ENCODE measurements around the gene C20orf141. TPM values are rescaled to one million over a fixed set of nuclear protein-coding genes. Genes with fewer than 3 reads are reported as not detected.

C20orf141 gene
- total and polyA plus RNA-seq, 2 experiments from 2014 or later, result not detected

- Histone ChIP-seq H3K36me3 (no peaks in the 10 kb centered on the region), H3K9me3 (ENCODE audit: low read depth) (no peaks in the 10 kb centered on the region), H3K27me3 (no peaks in the 10 kb centered on the region), H3K4me3 (no peak overlapping the region), H3K27ac (no peak overlapping the region), H3K4me1 (ENCODE audit: low read depth) (no peaks in the 10 kb centered on the region)
- DNase-seq (ENCODE audit: low read depth in 1 of 2, low spot score in 1 of 2), result peak in 1 of 2 donors; percentile 67
- TF ChIP-seq, protein P1, sequence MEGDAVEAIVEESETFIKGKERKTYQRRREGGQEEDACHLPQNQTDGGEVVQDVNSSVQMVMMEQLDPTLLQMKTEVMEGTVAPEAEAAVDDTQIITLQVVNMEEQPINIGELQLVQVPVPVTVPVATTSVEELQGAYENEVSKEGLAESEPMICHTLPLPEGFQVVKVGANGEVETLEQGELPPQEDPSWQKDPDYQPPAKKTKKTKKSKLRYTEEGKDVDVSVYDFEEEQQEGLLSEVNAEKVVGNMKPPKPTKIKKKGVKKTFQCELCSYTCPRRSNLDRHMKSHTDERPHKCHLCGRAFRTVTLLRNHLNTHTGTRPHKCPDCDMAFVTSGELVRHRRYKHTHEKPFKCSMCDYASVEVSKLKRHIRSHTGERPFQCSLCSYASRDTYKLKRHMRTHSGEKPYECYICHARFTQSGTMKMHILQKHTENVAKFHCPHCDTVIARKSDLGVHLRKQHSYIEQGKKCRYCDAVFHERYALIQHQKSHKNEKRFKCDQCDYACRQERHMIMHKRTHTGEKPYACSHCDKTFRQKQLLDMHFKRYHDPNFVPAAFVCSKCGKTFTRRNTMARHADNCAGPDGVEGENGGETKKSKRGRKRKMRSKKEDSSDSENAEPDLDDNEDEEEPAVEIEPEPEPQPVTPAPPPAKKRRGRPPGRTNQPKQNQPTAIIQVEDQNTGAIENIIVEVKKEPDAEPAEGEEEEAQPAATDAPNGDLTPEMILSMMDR (IDR thresholded peaks at IDR 0.05; ENCODE audit: low read depth, low read length), result no peak
Observed at GRCh38 chr20:2859330-2860121, 44.7 kb downstream of the C20orf141 start.

DNA sequence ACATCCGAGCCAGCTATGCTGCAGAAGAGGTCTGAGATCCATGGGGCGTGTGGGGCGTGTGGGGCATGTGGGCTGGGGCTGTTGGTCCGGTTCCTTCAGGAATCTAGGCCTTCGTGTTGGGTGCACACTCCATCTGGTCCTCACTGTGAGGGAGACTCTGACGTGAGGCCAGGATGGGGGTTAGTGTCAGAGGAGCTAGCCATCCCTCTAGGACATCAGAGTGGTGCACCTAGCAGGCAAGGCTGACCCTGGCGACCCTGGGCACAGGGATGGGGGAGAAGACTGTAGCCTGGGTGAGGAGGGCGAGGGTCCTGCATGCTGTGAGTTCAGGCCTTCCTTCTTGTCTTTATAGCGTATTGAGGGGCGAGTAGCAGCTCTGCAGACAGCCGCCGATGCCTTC lies 49.8 kb downstream of the C20orf141 start:
- TF ChIP-seq, protein P1 (IDR thresholded peaks at IDR 0.05; ENCODE audit: low read depth, low read length), result no peak
- Histone ChIP-seq H3K4me1 (ENCODE audit: low read depth) (no peaks in the 10 kb centered on the region), H3K36me3 (no peaks in the 10 kb centered on the region), H3K9me3 (ENCODE audit: low read depth) (no peaks in the 10 kb centered on the region), H3K4me3 (no peak overlapping the region), H3K27me3 (no peaks in the 10 kb centered on the region), H3K27ac (no peak overlapping the region)
- DNase-seq (ENCODE audit: low read depth in 1 of 2, low spot score in 1 of 2), result no peak

GRCh38 chr20:2865101-2865500 lies 50.3 kb downstream of the C20orf141 start:
- H3K9me3 ChIP-seq (ENCODE audit: low read depth), result no peaks in the 10 kb centered on the region
- DNase-seq (ENCODE audit: low read depth in 1 of 2, low spot score in 1 of 2), result no peak
- no peaks in the 10 kb centered on the region for H3K36me3 ChIP-seq
- H3K27ac ChIP-seq, result no peak overlapping the region
- no peaks in the 10 kb centered on the region for H3K4me1 ChIP-seq (ENCODE audit: low read depth)
- H3K4me3 ChIP-seq, result no peak overlapping the region
- TF ChIP-seq, protein P1 (IDR thresholded peaks at IDR 0.05; ENCODE audit: low read depth, low read length), result no peak
- no peaks in the 10 kb centered on the region for H3K27me3 ChIP-seq

Other genes with a start within 250 kb of the C20orf141 start
- 109 and 140 TPM in 2 replicates for gene NOP56, start 162.4 kb upstream of the C20orf141 start, total RNA-seq
- 262 and 285 TPM in 2 replicates for gene NOP56, start 162.4 kb upstream of the C20orf141 start, polyA plus RNA-seq
- gene IDH3B, start 150.8 kb upstream of the C20orf141 start, total RNA-seq, result 216 and 266 TPM in 2 replicates
- gene IDH3B, start 150.8 kb upstream of the C20orf141 start, polyA plus RNA-seq, result 211 and 244 TPM in 2 replicates
- 14.8 and 24.2 TPM in 2 replicates for gene EBF4, start 122.2 kb upstream of the C20orf141 start, total RNA-seq
- 18.8 and 28.4 TPM in 2 replicates for gene EBF4, start 122.2 kb upstream of the C20orf141 start, polyA plus RNA-seq
- 72.1 and 129 TPM in 2 replicates for gene CPXM1, start 14.4 kb upstream of the C20orf141 start, total RNA-seq
- 98.5 and 181 TPM in 2 replicates for gene CPXM1, start 14.4 kb upstream of the C20orf141 start, polyA plus RNA-seq
- gene TMEM239, start 1.4 kb downstream of the C20orf141 start, total RNA-seq, result not detected in 2 replicates
- gene TMEM239, start 1.4 kb downstream of the C20orf141 start, polyA plus RNA-seq, result 0.04 TPM in 1 of 2 replicates, not detected in the other
- gene PCED1A, start 25.7 kb downstream of the C20orf141 start, total RNA-seq, result 69.2 and 78.0 TPM in 2 replicates
- 45.5 and 50.6 TPM in 2 replicates for gene PCED1A, start 25.7 kb downstream of the C20orf141 start, polyA plus RNA-seq
- 49.1 and 51.5 TPM in 2 replicates for gene VPS16, start 25.8 kb downstream of the C20orf141 start, total RNA-seq
- 44.5 and 60.4 TPM in 2 replicates for gene VPS16, start 25.8 kb downstream of the C20orf141 start, polyA plus RNA-seq
- 44.0 and 45.1 TPM in 2 replicates for gene PTPRA, start 58.5 kb downstream of the C20orf141 start, total RNA-seq
- 55.6 and 69.4 TPM in 2 replicates for gene PTPRA, start 58.5 kb downstream of the C20orf141 start, polyA plus RNA-seq
- gene GNRH2, start 228.6 kb downstream of the C20orf141 start, total RNA-seq, result 5.3 TPM in 1 of 2 replicates, not detected in the other
- 0.24 TPM in 1 of 2 replicates, not detected in the other for gene GNRH2, start 228.6 kb downstream of the C20orf141 start, polyA plus RNA-seq
- 129 and 133 TPM in 2 replicates for gene MRPS26, start 231.1 kb downstream of the C20orf141 start, total RNA-seq
- gene MRPS26, start 231.1 kb downstream of the C20orf141 start, polyA plus RNA-seq, result 159 and 164 TPM in 2 replicates